B cell (primary cell): Measurements from ENCODE around the gene UBE2J2. TPM values are rescaled to one million over a fixed set of nuclear protein-coding genes. Genes with fewer than 3 reads are reported as not detected.
A peak's percentile ranks its signal among the peaks of the same experiment; 100 is the strongest.

Experiments
- ATAC-seq: fragments of 200-7000 bp; cut with Tn5 transposase; one replicate; pipeline ENCODE4 v1.10.0; 2021; ENCODE audit warnings: low read depth, mild to moderate bottlenecking, moderate number of reproducible peaks, moderate library complexity
- CTCF ChIA-PET: fragments of 350-600 bp; sonication (Branson Sonifier 250); formaldehyde crosslinking; loops from one replicate; lab custom pipeline; 2021; ENCODE audit warnings: antibody characterized with exemption, inconsistent platforms; lab: Charles Lee
- POLR2A ChIA-PET: fragments of 350-600 bp; sonication (Branson Sonifier 250); formaldehyde crosslinking; loops from one replicate; lab custom pipeline; 2021; ENCODE audit warnings: antibody characterized with exemption; lab: Charles Lee
- DNase-seq: peaks from one replicate; pipeline ENCODE4 v3.0.0; 2013
- H2AFZ ChIP-seq: 2 replicates; pipeline ENCODE4 v1.6.1; 2012; ENCODE audit warnings: mild to moderate bottlenecking, low read depth, low read length; ENCODE audit not compliant: insufficient read depth, poor library complexity, severe bottlenecking
- H3K27ac ChIP-seq, 2 donors: 1 replicate in 1 of 2; 2 replicates in 1 of 2; pipeline ENCODE4 v1.5.1; 2012 to 2013; ENCODE audit warnings: low read length in 2 of 2, mild to moderate bottlenecking in 2 of 2, moderate library complexity in 1 of 2
- H3K27me3 ChIP-seq, 4 experiments: fragments of 200-600 bp in 1 of 4; sonication (generic) in 1 of 4; replicated peaks in 1 of 4; 1 replicate in 2 of 4; 2 replicates in 2 of 4; pipeline versions ENCODE4 v1.6.1 to v1.7.0; 2013 to 2016; ENCODE audit warnings: low read length in 3 of 4, mild to moderate bottlenecking in 2 of 4, mixed read lengths in 1 of 4, moderate library complexity in 1 of 4; ENCODE audit not compliant: insufficient read depth in 4 of 4, control insufficient read depth in 3 of 4; ENCODE audit errors: control extremely low read depth in 1 of 4
- H3K36me3 ChIP-seq, 2 experiments: replicated peaks in 1 of 2; 1 replicate in 1 of 2; 2 replicates in 1 of 2; pipeline versions ENCODE4 v1.6.1 to v1.7.1; 2013; ENCODE audit warnings: low read length in 1 of 2; ENCODE audit not compliant: insufficient read depth in 2 of 2, control insufficient read depth in 1 of 2; ENCODE audit errors: control extremely low read depth in 1 of 2, extremely low read depth in 1 of 2
- H3K4me1 ChIP-seq, 2 donors: fragments of 200-600 bp in 1 of 2; sonication (generic) in 1 of 2; 1 replicate in 1 of 2; 2 replicates in 1 of 2; pipeline versions ENCODE4 v1.5.1 to v1.6.1; 2013 to 2017; ENCODE audit warnings: low read length in 2 of 2; ENCODE audit not compliant: control insufficient read depth in 2 of 2, insufficient read depth in 2 of 2
- H3K4me2 ChIP-seq: replicated peaks from 2 replicates; pipeline ENCODE3; 2012; ENCODE audit warnings: mild to moderate bottlenecking, low read depth, low read length; ENCODE audit not compliant: poor library complexity, severe bottlenecking
- H3K4me3 ChIP-seq, 5 experiments: fragments of 200-600 bp in 1 of 5; sonication (generic) in 1 of 5; 1 replicate in 3 of 5; 2 replicates in 2 of 5; pipeline versions ENCODE4 v1.5.1 to v1.7.0; 2011 to 2016; ENCODE audit warnings: low read length in 4 of 5, mild to moderate bottlenecking in 4 of 5, low read depth in 2 of 5, control low read depth in 1 of 5, moderate library complexity in 1 of 5; ENCODE audit not compliant: insufficient read depth in 1 of 5; ENCODE audit errors: control extremely low read depth in 1 of 5, extremely low read depth in 1 of 5
- H3K79me2 ChIP-seq: fragments of 200-600 bp; sonication (generic); one replicate; pipeline ENCODE4 v1.6.0; 2016; ENCODE audit warnings: low read length; ENCODE audit not compliant: control insufficient read depth, insufficient read depth
- H3K9ac ChIP-seq: fragments of 200-600 bp; sonication (generic); 2 replicates; pipeline ENCODE4 v1.6.1; 2017; ENCODE audit warnings: mild to moderate bottlenecking, low read length, moderate library complexity
- H3K9me3 ChIP-seq, 3 donors: one replicate each; pipeline versions ENCODE4 v1.6.1 to v1.7.1; 2013; ENCODE audit warnings: low read length in 2 of 3; ENCODE audit not compliant: control insufficient read depth in 2 of 3, insufficient read depth in 1 of 3; ENCODE audit errors: control extremely low read depth in 1 of 3
- H4K20me1 ChIP-seq: 2 replicates; pipeline ENCODE4 v1.6.0; 2012; ENCODE audit warnings: mild to moderate bottlenecking, low read length; ENCODE audit not compliant: insufficient read depth, control insufficient read depth, poor library complexity, severe bottlenecking
- H3K27ac Mint-ChIP-seq: one replicate; pipeline ENCODE4 v1.8.0; 2021; ENCODE audit warnings: mixed read lengths
- H3K27me3 Mint-ChIP-seq: one replicate; pipeline ENCODE4 v1.8.0; 2021; ENCODE audit warnings: mixed read lengths
- H3K4me1 Mint-ChIP-seq: one replicate; pipeline ENCODE4 v1.8.0; 2021; ENCODE audit warnings: mixed read lengths
- H3K4me3 Mint-ChIP-seq: one replicate; pipeline ENCODE4 v1.8.0; 2021; ENCODE audit warnings: mixed read lengths
- H3K9me3 Mint-ChIP-seq: one replicate; pipeline ENCODE4 v1.8.0; 2022; ENCODE audit warnings: mixed read lengths; ENCODE audit not compliant: insufficient read depth
- EZH2 ChIP-seq: IDR thresholded peaks from 2 replicates; pipeline ENCODE4 v1.6.1; 2012; ENCODE audit warnings: borderline replicate concordance, low read depth, mild to moderate bottlenecking, moderate library complexity, low read length; ENCODE audit not compliant: insufficient read depth, poor library complexity, severe bottlenecking
- WGBS: methylation state at CpG from one replicate; pipeline ENCODE4 v1.1.5; 2013; ENCODE audit warnings: missing lambda C conversion rate; ENCODE audit not compliant: insufficient coverage; 5-methylcytosine and 5-hydroxymethylcytosine counted together
- intact Hi-C: fragments of 100-400 bp; cut with micrococcal nuclease; formaldehyde crosslinking; loops from one replicate; pipeline ENCODE4 v1.10.0; 2022
- polyA plus RNA-seq: library from polyadenylated mRNA; depleted of rRNA; stranded (reverse); fragments of >200 nt; gene quantifications from 2 replicates; pipeline ENCODE4 v1.2.3, GENCODE V29; 2012
- total RNA-seq, 2 donors: library from RNA; stranded (reverse); fragments of 120-200 nt in 1 of 2; gene quantifications; 1 replicate in 1 of 2; 2 replicates in 1 of 2; pipeline versions ENCODE4 v1.2.3 to v1.2.4, GENCODE V29; 2013 to 2022
- TF ChIP-seq, protein P1 (sequence below): fragments of 200-600 bp; IDR thresholded peaks from one replicate; pipeline ENCODE4 v1.8.0; 2022; ENCODE audit warnings: antibody characterized with exemption, mild to moderate bottlenecking

The UBE2J2 gene
- total and polyA plus RNA-seq, 2 donors (not counting 1 experiment from before 2014, with no cell fraction given) = 40.1 to 115 TPM

DNA sequence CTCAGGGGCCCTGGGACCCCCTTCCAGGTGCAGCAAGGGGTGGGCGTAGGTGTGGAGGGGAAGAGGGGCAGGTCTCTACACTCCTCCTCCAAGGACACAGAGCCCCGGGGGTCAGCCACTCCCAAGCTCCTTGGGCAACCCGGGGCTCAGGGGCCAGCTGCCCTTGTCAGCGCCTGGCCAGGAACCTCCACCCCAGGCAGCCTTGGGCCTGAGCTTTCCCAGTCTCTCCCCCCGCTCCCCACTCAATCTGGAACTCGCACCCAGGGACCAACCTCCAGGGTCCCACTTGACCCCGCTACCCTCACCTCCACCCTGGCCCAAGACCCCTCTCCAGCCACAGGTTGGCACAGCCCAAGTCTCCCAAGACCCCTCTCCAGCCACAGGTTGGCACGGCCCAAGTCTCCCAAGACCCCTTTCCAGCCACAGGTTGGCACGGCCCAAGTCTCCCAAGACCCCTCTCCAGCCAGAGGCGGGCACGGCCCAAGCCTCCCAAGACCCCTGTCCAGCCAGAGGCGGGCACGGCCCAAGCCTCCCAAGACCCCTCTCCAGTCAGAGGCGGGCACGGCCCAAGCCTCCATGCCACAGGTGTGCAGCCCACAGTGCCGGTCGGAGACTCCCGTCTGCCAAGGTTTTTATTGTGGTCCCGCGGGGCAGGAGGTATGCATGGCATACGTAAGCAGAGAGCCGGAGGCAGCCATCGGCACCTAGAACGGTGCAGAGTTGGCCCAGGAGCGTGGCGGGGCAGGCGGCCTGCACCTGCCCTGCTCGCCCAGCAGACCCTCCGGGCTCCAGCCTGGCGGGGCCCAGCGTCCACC lies 62.7 kb downstream of the UBE2J2 start:
- peak; percentile 17 for DNase-seq
- Histone ChIP-seq H3K27me3 (peaks cover 0 to 47% (median 15%) of the 10 kb centered on the region in 4 experiments), H3K4me2 (no peak overlapping the region), H3K79me2 (no peaks in the 10 kb centered on the region), H3K4me1 (peaks cover 70 to 80% of the 10 kb centered on the region in 2 donors), H3K4me3 (no peak overlapping the region), H4K20me1 (peaks cover 8% of the 10 kb centered on the region), H2AFZ (no peak overlapping the region), H3K36me3 (no peaks in the 10 kb centered on the region), H3K27ac (no peak overlapping the region), H3K9me3 (peaks cover 0 to 22% (median 0%) of the 10 kb centered on the region in 3 donors), H3K9ac (no peak overlapping the region)
- Mint-ChIP-seq H3K27me3 (peaks cover 9% of the 10 kb centered on the region), H3K9me3 (no peaks in the 10 kb centered on the region), H3K4me3 (peak overlapping the region; percentile 23), H3K4me1 (peaks cover 43% of the 10 kb centered on the region), H3K27ac (no peak overlapping the region)
- 96% methylated on average over 24 of the region's 31 CpGs for WGBS
- POLR2A ChIA-PET = interaction anchor here (0.5 kb wide), 1 partner anchor 37 kb away, joined by 3 read pairs; no protein-coding TSS in a partner anchor
- ATAC-seq = no peak
- intact Hi-C loops = no loop called here
- no peak for TF ChIP-seq EZH2
- TF ChIP-seq, protein P1, sequence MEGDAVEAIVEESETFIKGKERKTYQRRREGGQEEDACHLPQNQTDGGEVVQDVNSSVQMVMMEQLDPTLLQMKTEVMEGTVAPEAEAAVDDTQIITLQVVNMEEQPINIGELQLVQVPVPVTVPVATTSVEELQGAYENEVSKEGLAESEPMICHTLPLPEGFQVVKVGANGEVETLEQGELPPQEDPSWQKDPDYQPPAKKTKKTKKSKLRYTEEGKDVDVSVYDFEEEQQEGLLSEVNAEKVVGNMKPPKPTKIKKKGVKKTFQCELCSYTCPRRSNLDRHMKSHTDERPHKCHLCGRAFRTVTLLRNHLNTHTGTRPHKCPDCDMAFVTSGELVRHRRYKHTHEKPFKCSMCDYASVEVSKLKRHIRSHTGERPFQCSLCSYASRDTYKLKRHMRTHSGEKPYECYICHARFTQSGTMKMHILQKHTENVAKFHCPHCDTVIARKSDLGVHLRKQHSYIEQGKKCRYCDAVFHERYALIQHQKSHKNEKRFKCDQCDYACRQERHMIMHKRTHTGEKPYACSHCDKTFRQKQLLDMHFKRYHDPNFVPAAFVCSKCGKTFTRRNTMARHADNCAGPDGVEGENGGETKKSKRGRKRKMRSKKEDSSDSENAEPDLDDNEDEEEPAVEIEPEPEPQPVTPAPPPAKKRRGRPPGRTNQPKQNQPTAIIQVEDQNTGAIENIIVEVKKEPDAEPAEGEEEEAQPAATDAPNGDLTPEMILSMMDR = no peak
- CTCF ChIA-PET = interaction anchor here (1.7 kb wide), 1 partner anchor 40 kb away, joined by 6 read pairs; no protein-coding TSS in a partner anchor
